Measurements from ENCODE around the gene PLOD2.
"Not testable (repeated sequence)": the region's sequence is repeated elsewhere in the genome, so short reads cannot be mapped to it uniquely, and the experiment has no call there.

The PLOD2 gene

DNA sequence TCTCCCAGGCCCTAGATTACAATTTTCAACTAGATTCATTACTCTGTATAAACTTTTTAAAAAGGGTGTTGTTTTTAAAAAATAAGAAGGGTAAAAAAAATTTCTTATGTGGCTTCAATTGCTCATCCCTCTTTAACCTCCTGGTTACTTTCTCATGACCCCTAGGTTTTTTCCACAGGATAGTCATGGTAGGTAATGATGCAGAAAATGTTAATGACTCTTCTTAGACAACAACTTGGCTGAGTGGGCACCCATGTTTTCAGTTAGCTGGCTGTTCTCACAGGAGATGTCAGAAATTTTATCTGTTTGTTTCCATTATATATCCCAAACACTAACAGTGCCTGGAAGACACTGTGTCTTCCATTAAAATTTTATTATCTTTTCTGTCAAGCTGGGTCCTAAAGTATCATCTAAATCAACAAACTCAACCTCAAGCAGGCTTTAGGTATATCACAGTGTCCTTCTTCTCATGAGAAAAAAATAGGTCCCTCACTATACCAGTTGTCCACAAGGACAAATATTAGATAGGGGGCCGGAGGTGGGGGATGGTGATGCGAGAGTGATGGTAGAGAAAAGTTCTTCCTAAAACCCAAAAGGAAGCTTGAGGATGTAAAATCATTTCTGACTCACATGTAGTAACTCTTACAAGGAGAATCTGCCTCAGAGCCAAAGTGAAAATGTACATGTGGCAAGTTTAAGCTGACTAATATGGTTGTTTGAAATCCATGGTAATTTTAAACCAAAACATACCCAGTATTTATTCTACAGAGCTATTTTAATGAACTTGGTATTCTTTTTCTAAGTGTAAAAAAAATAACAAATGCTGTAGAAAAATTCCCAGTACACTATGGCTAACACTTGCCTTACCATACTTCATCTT, 43.3 kb downstream of the PLOD2 start:
- no peaks in the 10 kb centered on the region for H3K27me3 ChIP-seq (ENCODE audit: insufficient read depth, poor library complexity, severe bottlenecking)
- no peak overlapping the region for H3K27ac ChIP-seq (replicated peaks)
- H3K4me3 ChIP-seq (replicated peaks; ENCODE audit: insufficient read depth, low read length) = no peak overlapping the region
- DNase-seq (ENCODE audit: low read depth in 1 of 2, low spot score in 1 of 2) = no peak
- TF ChIP-seq POLR2AphosphoS5 (IDR thresholded peaks at IDR 0.05; ENCODE audit: low read depth) (no peak), GABPA (IDR thresholded peaks at IDR 0.05; ENCODE audit: low read depth) (no peak), SPI1 (IDR thresholded peaks at IDR 0.05; ENCODE audit: borderline replicate concordance, low read depth) (no peak)
- TF ChIP-seq, protein P1, sequence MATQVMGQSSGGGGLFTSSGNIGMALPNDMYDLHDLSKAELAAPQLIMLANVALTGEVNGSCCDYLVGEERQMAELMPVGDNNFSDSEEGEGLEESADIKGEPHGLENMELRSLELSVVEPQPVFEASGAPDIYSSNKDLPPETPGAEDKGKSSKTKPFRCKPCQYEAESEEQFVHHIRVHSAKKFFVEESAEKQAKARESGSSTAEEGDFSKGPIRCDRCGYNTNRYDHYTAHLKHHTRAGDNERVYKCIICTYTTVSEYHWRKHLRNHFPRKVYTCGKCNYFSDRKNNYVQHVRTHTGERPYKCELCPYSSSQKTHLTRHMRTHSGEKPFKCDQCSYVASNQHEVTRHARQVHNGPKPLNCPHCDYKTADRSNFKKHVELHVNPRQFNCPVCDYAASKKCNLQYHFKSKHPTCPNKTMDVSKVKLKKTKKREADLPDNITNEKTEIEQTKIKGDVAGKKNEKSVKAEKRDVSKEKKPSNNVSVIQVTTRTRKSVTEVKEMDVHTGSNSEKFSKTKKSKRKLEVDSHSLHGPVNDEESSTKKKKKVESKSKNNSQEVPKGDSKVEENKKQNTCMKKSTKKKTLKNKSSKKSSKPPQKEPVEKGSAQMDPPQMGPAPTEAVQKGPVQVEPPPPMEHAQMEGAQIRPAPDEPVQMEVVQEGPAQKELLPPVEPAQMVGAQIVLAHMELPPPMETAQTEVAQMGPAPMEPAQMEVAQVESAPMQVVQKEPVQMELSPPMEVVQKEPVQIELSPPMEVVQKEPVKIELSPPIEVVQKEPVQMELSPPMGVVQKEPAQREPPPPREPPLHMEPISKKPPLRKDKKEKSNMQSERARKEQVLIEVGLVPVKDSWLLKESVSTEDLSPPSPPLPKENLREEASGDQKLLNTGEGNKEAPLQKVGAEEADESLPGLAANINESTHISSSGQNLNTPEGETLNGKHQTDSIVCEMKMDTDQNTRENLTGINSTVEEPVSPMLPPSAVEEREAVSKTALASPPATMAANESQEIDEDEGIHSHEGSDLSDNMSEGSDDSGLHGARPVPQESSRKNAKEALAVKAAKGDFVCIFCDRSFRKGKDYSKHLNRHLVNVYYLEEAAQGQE (IDR thresholded peaks at IDR 0.05; ENCODE audit: insufficient replicate concordance, low read depth) = no peak
- TF ChIP-seq, protein P2, sequence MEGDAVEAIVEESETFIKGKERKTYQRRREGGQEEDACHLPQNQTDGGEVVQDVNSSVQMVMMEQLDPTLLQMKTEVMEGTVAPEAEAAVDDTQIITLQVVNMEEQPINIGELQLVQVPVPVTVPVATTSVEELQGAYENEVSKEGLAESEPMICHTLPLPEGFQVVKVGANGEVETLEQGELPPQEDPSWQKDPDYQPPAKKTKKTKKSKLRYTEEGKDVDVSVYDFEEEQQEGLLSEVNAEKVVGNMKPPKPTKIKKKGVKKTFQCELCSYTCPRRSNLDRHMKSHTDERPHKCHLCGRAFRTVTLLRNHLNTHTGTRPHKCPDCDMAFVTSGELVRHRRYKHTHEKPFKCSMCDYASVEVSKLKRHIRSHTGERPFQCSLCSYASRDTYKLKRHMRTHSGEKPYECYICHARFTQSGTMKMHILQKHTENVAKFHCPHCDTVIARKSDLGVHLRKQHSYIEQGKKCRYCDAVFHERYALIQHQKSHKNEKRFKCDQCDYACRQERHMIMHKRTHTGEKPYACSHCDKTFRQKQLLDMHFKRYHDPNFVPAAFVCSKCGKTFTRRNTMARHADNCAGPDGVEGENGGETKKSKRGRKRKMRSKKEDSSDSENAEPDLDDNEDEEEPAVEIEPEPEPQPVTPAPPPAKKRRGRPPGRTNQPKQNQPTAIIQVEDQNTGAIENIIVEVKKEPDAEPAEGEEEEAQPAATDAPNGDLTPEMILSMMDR (IDR thresholded peaks at IDR 0.05; ENCODE audit: insufficient read depth, low read length) = no peak

DNA sequence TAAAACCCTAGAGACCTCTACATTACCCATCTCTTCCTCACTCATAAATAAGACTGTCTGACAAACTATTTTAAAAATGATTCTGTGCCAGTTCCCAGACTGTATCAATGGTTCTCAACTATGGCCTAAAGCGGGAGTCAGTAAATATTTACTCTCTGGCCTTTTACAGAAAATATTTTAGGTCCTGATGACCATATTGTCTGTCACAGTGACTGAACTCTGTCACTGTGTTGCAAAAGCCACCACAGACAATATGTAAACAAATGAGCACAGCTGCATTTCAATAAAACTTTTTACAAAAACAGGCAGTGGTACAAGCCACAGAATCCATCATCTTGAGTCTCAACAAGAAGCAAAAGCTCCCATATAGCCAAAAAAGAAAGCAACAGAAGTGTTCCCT, 45.4 kb downstream of the PLOD2 start:
- Histone ChIP-seq H3K4me3 (replicated peaks; ENCODE audit: insufficient read depth, low read length) (no peak overlapping the region), H3K27me3 (ENCODE audit: insufficient read depth, poor library complexity, severe bottlenecking) (no peaks in the 10 kb centered on the region), H3K27ac (replicated peaks) (no peak overlapping the region)
- TF ChIP-seq, protein P1 (IDR thresholded peaks at IDR 0.05; ENCODE audit: insufficient replicate concordance, low read depth) = no peak
- no peak for TF ChIP-seq POLR2AphosphoS5 (IDR thresholded peaks at IDR 0.05; ENCODE audit: low read depth)
- TF ChIP-seq SPI1 (IDR thresholded peaks at IDR 0.05; ENCODE audit: borderline replicate concordance, low read depth) = no peak
- TF ChIP-seq, protein P2 (IDR thresholded peaks at IDR 0.05; ENCODE audit: insufficient read depth, low read length) = no peak
- no peak for TF ChIP-seq GABPA (IDR thresholded peaks at IDR 0.05; ENCODE audit: low read depth)
- no peak for DNase-seq (ENCODE audit: low read depth in 1 of 2, low spot score in 1 of 2)

GRCh38 chr3:146113804-146114203, 47.2 kb downstream of the PLOD2 start:
- not testable (repeated sequence) for H3K4me3 ChIP-seq (replicated peaks; ENCODE audit: insufficient read depth, low read length); H3K27ac ChIP-seq (replicated peaks); DNase-seq (ENCODE audit: low read depth in 1 of 2, low spot score in 1 of 2); H3K27me3 ChIP-seq (ENCODE audit: insufficient read depth, poor library complexity, severe bottlenecking)

- TF ChIP-seq GABPA (IDR thresholded peaks at IDR 0.05; ENCODE audit: low read depth) (no peak), POLR2AphosphoS5 (IDR thresholded peaks at IDR 0.05; ENCODE audit: low read depth) (no peak), SPI1 (IDR thresholded peaks at IDR 0.05; ENCODE audit: borderline replicate concordance, low read depth) (no peak)
- TF ChIP-seq, protein P2 (IDR thresholded peaks at IDR 0.05; ENCODE audit: insufficient read depth, low read length) = no peak
- TF ChIP-seq, protein P1 (IDR thresholded peaks at IDR 0.05; ENCODE audit: insufficient replicate concordance, low read depth) = no peak
- no peak for DNase-seq (ENCODE audit: low read depth in 1 of 2, low spot score in 1 of 2)
- Histone ChIP-seq H3K27me3 (ENCODE audit: insufficient read depth, poor library complexity, severe bottlenecking) (no peaks in the 10 kb centered on the region), H3K27ac (replicated peaks) (no peak overlapping the region), H3K4me3 (replicated peaks; ENCODE audit: insufficient read depth, low read length) (no peak overlapping the region)
Observed at GRCh38 chr3:146111337-146111736, 49.6 kb downstream of the PLOD2 start.

Data from HL-60 (cell line).